HG03025 (cell line): ENCODE measurements around the gene MAML1.
A peak's percentile ranks its signal among the peaks of the same experiment; 100 is the strongest.
"Not testable (repeated sequence)": the region's sequence is repeated elsewhere in the genome, so short reads cannot be mapped to it uniquely, and the experiment has no call there.

Experiments used
- ATAC-seq: cut with Tn5 transposase; IDR thresholded peaks from one replicate; pipeline ENCODE4 v1.9.1; 2021; ENCODE audit warnings: mild to moderate bottlenecking, moderate library complexity; ENCODE audit not compliant: unreplicated experiment, low FRiP score

MAML1 gene

GRCh38 chr5:179731791-179732411 lies 721 bp upstream of the MAML1 start:
- ATAC-seq, result peak; percentile 16

GRCh38 chr5:179732918-179733771 lies 523 bp downstream of the MAML1 start:
- peak; percentile 19 for ATAC-seq

DNA sequence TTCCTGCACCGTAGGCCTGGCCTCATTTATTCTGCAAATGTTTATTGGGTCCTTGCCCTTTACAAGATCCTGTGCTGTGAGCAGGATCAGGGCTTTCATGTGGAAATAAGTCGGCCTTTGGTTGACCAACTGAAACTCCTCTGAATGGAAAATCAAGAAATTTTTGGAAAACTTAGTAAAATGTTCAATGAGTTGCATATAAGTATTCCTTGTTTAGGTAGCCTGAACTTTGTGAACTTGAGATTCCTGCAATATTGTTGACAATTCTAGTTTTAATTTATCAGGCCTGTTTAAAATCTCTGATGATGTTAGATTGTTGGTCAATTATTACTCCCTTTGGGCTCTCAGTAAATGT lies 1.1 kb downstream of the MAML1 start:
- no peak for ATAC-seq

DNA sequence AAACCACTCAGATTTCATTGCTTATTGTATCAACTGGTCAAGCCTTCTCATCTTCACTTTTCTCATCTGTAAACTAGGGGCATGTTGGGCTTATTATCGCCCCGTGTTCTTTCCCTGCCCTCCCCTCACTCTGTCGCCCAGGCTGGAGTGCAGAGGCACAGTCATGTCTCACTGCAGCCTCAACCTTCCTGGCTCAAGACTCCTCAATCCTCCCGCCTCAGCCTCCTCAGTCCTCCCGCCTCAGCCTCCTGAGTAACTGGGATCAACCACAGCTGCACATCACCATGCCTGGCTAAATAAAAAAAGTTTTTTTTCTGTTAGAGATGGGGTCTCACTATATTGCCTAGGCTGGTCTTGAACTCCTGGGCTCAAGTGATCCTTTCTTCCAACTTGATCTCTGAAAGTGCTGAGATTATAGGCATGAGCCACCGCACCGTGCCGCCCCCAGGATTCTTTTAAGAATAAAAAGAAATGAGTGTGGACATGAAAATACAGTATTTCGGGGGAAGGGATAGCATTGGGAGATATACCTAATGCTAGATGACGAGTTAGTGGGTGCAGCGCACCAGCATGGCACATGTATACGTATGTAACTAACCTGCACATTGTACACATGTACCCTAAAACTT lies 2.0 kb downstream of the MAML1 start:
- no peak for ATAC-seq

DNA sequence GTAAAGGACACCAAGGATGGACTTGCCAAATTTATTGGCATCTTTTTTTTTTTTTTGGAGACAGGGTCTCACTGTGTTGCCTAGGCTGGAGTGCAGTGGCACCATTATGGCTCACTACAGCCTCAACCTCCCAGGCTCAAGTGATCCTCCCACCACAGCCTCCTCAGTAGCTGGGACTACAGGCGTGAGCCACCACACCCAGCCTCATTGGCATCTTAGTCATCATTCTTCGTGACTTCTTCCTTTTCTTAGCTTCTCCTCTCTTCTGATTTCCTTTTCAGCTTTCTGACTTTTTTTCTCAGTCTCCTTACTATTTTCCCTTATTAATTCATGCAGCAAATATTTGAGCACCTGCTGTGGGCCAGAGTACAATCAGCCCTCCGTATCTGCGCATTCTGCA lies 6.1 kb downstream of the MAML1 start:
- ATAC-seq, result no peak

DNA sequence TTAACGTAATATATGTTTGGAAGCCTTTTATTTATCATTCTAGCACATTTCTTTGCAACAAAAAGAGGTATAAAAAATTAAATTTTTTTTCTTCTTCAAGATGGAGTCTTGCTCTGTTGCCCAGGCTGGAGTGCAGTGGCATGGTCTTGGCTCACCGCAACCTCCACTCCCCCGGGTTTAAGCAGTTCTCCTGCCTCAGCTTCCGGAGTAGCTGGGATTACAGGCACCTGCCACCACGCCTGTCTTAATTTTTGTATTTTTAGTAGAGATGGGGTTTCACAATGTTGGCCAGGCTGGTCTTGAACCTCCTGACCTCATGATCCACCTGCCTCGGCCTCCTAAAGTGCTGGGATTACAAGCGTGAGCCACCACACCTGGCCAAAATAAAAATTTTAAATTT lies 11.5 kb downstream of the MAML1 start:
- ATAC-seq, result not testable (repeated sequence)

GRCh38 chr5:179746872-179747271 lies 14.2 kb downstream of the MAML1 start:
- ATAC-seq, result no peak

GRCh38 chr5:179747811-179748210 lies 15.2 kb downstream of the MAML1 start:
- ATAC-seq, result no peak

GRCh38 chr5:179749857-179750508 lies 17.4 kb downstream of the MAML1 start:
- ATAC-seq, result no peak

- ATAC-seq, result no peak
Observed at GRCh38 chr5:179753971-179754370, 21.3 kb downstream of the MAML1 start.

DNA sequence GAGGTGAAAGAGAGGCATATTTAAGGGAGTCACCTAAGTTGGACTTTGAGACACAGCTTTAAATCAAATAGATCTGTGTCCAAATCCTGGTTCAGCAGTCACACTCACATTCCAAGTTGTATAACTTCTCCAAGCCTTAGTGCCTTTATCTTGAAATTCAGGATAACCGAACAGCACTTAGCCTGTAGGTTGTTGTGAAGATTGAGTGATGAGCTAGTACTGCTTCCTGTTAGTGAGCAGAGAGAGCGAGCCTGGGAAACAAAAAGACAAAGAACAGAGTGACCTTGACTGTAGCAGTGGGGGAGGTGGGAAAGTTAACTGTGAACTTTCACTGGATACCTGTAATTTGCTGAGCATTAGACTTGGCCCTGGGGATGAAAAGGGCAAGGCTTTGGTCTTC lies 22.4 kb downstream of the MAML1 start:
- no peak for ATAC-seq

GRCh38 chr5:179758955-179759354 lies 26.3 kb downstream of the MAML1 start:
- no peak for ATAC-seq

GRCh38 chr5:179759581-179760551 lies 27.2 kb downstream of the MAML1 start:
- ATAC-seq, result no peak

DNA sequence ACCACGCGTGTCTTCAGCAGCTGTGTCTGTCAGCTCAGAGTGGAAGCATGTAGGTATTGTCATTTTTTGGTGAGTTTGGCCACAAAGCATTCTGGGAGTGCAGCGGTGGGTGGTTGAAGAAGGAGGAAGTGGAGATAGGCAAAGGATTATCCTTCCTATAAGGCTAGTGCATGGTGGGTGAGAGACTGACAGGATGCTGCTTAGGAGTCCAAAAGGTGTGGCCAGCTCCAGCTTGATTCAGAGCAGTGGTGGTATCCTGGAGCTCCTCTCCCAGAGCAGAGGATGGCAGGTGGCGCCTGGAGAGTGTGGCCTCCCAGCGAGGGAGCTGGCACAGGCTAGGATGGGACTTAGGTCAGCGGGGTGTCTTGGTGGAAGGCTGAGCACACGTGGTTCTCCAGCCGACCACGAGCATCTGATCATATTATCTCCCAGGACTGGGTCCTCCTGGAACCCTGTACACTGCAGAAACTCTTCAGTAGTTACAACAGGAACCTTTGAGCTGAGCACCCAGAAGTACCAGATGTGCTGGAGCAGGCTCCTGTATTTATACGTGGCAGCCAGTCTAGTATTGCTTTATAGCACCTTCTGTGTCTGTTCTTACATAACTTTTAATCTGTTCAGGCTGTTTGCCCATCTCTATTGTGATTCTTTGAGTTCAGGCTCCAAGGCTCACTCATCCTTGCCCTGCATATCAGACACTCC lies 29.6 kb downstream of the MAML1 start:
- no peak for ATAC-seq

GRCh38 chr5:179762781-179763176 lies 30.2 kb downstream of the MAML1 start:
- no peak for ATAC-seq

DNA sequence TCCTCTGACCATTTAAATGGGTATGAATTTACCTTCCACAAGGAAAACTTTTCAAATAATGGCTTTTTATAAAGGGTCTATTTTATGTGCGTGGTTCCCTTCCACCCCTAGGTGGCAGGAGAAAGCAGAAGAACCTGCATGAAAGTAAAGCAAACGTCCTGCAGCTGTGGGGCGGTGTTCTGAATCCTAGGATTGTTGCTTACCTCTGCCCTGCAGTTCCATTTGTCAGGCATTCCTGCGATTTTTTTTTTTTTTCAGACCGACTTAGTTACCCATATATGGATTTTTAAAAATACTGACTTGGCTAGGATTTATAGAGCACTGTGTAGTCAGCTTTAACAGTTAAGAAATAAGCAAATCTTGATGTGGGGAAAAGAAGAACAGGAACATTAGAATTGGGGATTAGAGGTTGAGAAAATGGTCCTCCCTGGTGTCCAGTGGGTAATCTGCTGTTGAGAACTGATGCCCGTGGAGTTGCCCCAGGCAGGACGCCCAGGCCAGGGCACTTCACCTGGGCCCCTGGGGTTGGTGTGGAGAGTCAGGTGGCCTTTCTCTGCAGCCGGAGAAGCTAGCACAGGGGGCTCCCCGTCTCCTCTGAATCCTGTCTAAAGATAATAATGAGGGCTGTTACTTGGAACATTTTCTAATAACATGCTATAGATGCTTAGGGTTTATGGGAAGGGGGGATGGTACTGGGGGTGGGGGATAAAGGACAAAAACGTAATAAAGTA lies 30.8 kb downstream of the MAML1 start:
- no peak for ATAC-seq

- ATAC-seq, result no peak
Observed at GRCh38 chr5:179764056-179764455, 31.4 kb downstream of the MAML1 start.

- ATAC-seq, result no peak
Observed at GRCh38 chr5:179765400-179765799, 32.8 kb downstream of the MAML1 start.
